Smooth muscle cell (in vitro differentiated cells): Measurements from ENCODE around the gene TRABD2B. TPM values are rescaled to one million over a fixed set of nuclear protein-coding genes. Genes with fewer than 3 reads are reported as not detected.

ENCODE experiments used
- DNase-seq: peaks from one replicate; lab custom pipeline; 2025; ENCODE audit not compliant: unreplicated experiment; lab: John Stamatoyannopoulos, UW
- H2AFZ ChIP-seq: fragments of 200-600 bp; sonication (generic); 2 replicates; pipeline ENCODE4 v1.6.0; 2016; ENCODE audit warnings: antibody characterized with exemption, low read depth, mild to moderate bottlenecking
- H3F3A ChIP-seq: fragments of 200-600 bp; sonication (generic); 2 replicates; pipeline ENCODE4 v1.6.0; 2017; ENCODE audit warnings: antibody characterized with exemption, low read depth
- H3K27ac ChIP-seq: fragments of 200-600 bp; sonication (generic); 2 replicates; pipeline ENCODE4 v1.5.1; 2016; ENCODE audit warnings: low read depth, mild to moderate bottlenecking
- H3K27me3 ChIP-seq: fragments of 200-600 bp; sonication (generic); 2 replicates; pipeline ENCODE4 v1.6.1; 2016; ENCODE audit warnings: low read depth, mild to moderate bottlenecking
- H3K36me3 ChIP-seq: fragments of 200-600 bp; sonication (generic); 2 replicates; pipeline ENCODE4 v1.5.1; 2016; ENCODE audit warnings: low read depth
- H3K4me1 ChIP-seq: fragments of 200-600 bp; sonication (generic); 2 replicates; pipeline ENCODE4 v1.5.1; 2016; ENCODE audit warnings: low read depth
- H3K4me2 ChIP-seq: fragments of 200-600 bp; sonication (generic); 2 replicates; pipeline ENCODE4 v1.6.0; 2016; ENCODE audit warnings: mild to moderate bottlenecking
- H3K4me3 ChIP-seq: fragments of 200-600 bp; sonication (generic); 2 replicates; pipeline ENCODE4 v1.5.1; 2016; ENCODE audit warnings: mild to moderate bottlenecking
- H3K79me2 ChIP-seq: fragments of 200-600 bp; sonication (generic); 2 replicates; pipeline ENCODE4 v1.6.0; 2016; ENCODE audit warnings: low read depth, mild to moderate bottlenecking
- H3K9ac ChIP-seq: fragments of 200-600 bp; sonication (generic); 2 replicates; pipeline ENCODE4 v1.6.0; 2016; ENCODE audit warnings: low read depth
- H3K9me3 ChIP-seq: fragments of 200-600 bp; sonication (generic); replicated peaks from 2 replicates; pipeline ENCODE4 v1.5.1; 2016; ENCODE audit warnings: low read depth
- H4K20me1 ChIP-seq: fragments of 200-600 bp; sonication (generic); 2 replicates; pipeline ENCODE4 v1.6.0; 2016; ENCODE audit warnings: low read depth
- WGBS: methylation state at CpG from one replicate; pipeline ENCODE4 v1.1.7; 2016; ENCODE audit warnings: low lambda C conversion rate; 5-methylcytosine and 5-hydroxymethylcytosine counted together
- polyA plus RNA-seq: library from polyadenylated mRNA; unstranded; fragments of >200 nt; fragmentation: Nextera tagmentation; extraction: Ambion mirVana; gene quantifications from 2 replicates; pipeline ENCODE4 v1.2.1, GENCODE V29; 2016
- total RNA-seq: library from RNA; depleted of rRNA; stranded (reverse); fragments of >200 nt; gene quantifications from 2 replicates; pipeline ENCODE4 v1.2.3, GENCODE V29; 2014
- TF ChIP-seq, protein P1 (sequence below): fragments of 200-600 bp; sonication (generic); IDR thresholded peaks from 2 replicates; pipeline ENCODE4 v1.5.1; 2017; ENCODE audit warnings: borderline replicate concordance, mild to moderate bottlenecking, antibody characterized with exemption; ENCODE audit not compliant: insufficient read depth, poor library complexity, severe bottlenecking

The TRABD2B gene
- total and polyA plus RNA-seq, 2 experiments from 2014 or later, result 0.94 to 4.9 TPM

DNA sequence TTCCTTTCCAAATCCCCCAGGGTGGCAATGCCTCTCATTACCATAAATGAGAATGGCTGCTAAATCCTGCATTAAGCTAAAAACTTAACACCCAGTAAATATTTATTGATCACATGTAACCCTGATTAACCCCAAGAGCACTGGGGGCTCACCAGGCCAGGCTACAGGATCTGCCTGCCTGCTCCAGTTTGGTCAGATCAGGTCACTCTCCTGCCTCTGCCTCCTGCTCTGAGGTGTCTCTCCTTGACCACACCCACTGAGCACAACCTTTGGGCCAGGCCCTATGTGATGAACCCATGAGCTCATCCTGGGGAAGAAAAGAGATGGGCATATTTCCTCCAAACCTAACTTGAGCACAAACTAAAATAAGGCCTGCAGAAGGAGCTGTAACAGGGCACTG, 93.5 kb downstream of the TRABD2B start:
- Histone ChIP-seq H3K27ac (no peak overlapping the region), H2AFZ (no peak overlapping the region), H4K20me1 (peaks cover 69% of the 10 kb centered on the region), H3K4me2 (no peak overlapping the region), H3K27me3 (no peaks in the 10 kb centered on the region), H3K9me3 (no peaks in the 10 kb centered on the region), H3K4me1 (peaks cover 7% of the 10 kb centered on the region), H3K79me2 (no peaks in the 10 kb centered on the region), H3K36me3 (no peaks in the 10 kb centered on the region), H3F3A (peaks cover 7% of the 10 kb centered on the region), H3K9ac (no peak overlapping the region), H3K4me3 (no peak overlapping the region)
- no peak for DNase-seq
- TF ChIP-seq, protein P1, sequence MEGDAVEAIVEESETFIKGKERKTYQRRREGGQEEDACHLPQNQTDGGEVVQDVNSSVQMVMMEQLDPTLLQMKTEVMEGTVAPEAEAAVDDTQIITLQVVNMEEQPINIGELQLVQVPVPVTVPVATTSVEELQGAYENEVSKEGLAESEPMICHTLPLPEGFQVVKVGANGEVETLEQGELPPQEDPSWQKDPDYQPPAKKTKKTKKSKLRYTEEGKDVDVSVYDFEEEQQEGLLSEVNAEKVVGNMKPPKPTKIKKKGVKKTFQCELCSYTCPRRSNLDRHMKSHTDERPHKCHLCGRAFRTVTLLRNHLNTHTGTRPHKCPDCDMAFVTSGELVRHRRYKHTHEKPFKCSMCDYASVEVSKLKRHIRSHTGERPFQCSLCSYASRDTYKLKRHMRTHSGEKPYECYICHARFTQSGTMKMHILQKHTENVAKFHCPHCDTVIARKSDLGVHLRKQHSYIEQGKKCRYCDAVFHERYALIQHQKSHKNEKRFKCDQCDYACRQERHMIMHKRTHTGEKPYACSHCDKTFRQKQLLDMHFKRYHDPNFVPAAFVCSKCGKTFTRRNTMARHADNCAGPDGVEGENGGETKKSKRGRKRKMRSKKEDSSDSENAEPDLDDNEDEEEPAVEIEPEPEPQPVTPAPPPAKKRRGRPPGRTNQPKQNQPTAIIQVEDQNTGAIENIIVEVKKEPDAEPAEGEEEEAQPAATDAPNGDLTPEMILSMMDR, result no peak

GRCh38 chr1:47901001-47901575, 96.1 kb downstream of the TRABD2B start:
- DNase-seq, result no peak
- Histone ChIP-seq H3K4me1 (peaks cover under 1% of the 10 kb centered on the region), H3K4me3 (no peak overlapping the region), H3K79me2 (no peaks in the 10 kb centered on the region), H3K9ac (no peak overlapping the region), H3K27me3 (no peaks in the 10 kb centered on the region), H3K4me2 (no peak overlapping the region), H2AFZ (no peak overlapping the region), H4K20me1 (peaks cover 56% of the 10 kb centered on the region), H3K9me3 (no peaks in the 10 kb centered on the region), H3K27ac (no peak overlapping the region), H3F3A (no peaks in the 10 kb centered on the region), H3K36me3 (no peaks in the 10 kb centered on the region)
- 92% methylated on average over 3 of the region's 3 CpGs for WGBS
- TF ChIP-seq, protein P1, result no peak

- Histone ChIP-seq H3K79me2 (no peaks in the 10 kb centered on the region), H3K4me3 (no peak overlapping the region), H3K4me2 (no peak overlapping the region), H2AFZ (no peak overlapping the region), H3K27ac (no peak overlapping the region), H3K4me1 (peaks cover 10% of the 10 kb centered on the region), H3F3A (no peaks in the 10 kb centered on the region), H3K9me3 (no peaks in the 10 kb centered on the region), H3K9ac (no peak overlapping the region), H3K36me3 (no peaks in the 10 kb centered on the region), H3K27me3 (no peaks in the 10 kb centered on the region), H4K20me1 (peaks cover 33% of the 10 kb centered on the region)
- TF ChIP-seq, protein P1, result no peak
- no peak for DNase-seq
- 55% methylated on average over 6 of the region's 6 CpGs for WGBS
Observed at GRCh38 chr1:47898133-47898845, 98.9 kb downstream of the TRABD2B start.
